HepG2 (cell line): ENCODE results near the gene FMNL2. TPM values are rescaled to one million over a fixed set of nuclear protein-coding genes. Genes with fewer than 3 reads are reported as not detected.

Experiments
- ATAD3A ChIP-seq: sonication (generic); formaldehyde crosslinking; IDR thresholded peaks from 2 replicates; pipeline ENCODE4 v1.4.0; 2020; ENCODE audit warnings: missing genetic modification reagents
- ATF7 ChIP-seq, 2 experiments: fragments of 450-650 bp in 1 of 2; sonication (generic) in 1 of 2; formaldehyde crosslinking in 1 of 2; IDR thresholded peaks; 2 replicates each; pipeline versions ENCODE4 v1.4.0 to v1.6.1; 2016 to 2020; ENCODE audit warnings: antibody characterized with exemption in 1 of 2, mild to moderate bottlenecking in 1 of 2, missing genetic modification reagents in 1 of 2
- CHD4 ChIP-seq: fragments of 200-600 bp; sonication (generic); IDR thresholded peaks from 2 replicates; pipeline ENCODE4 v1.7.0; 2017; ENCODE audit warnings: mild to moderate bottlenecking, low read length, borderline replicate concordance
- CREB1 ChIP-seq, 2 experiments: fragments of 450-650 bp in 1 of 2; IDR thresholded peaks; 2 replicates each; pipeline ENCODE4 v1.6.1; 2016 to 2017; ENCODE audit warnings: control low read depth in 1 of 2, mild to moderate bottlenecking in 1 of 2, missing compliant biosample characterization in 1 of 2, missing genetic modification characterization in 1 of 2
- FOXK2 ChIP-seq: fragments of 450-650 bp; IDR thresholded peaks from 2 replicates; pipeline ENCODE4 v1.6.1; 2016
- HDAC2 ChIP-seq: sonication (generic); formaldehyde crosslinking; IDR thresholded peaks from 2 replicates; pipeline ENCODE4 v1.4.0; 2020; ENCODE audit warnings: missing genetic modification reagents
- KLF6 ChIP-seq: IDR thresholded peaks from 2 replicates; pipeline ENCODE4 v1.8.0; 2016; ENCODE audit warnings: missing biosample characterization, missing genetic modification reagents
- MAFK ChIP-seq, 2 experiments: IDR thresholded peaks in 1 of 2; conservative IDR thresholded peaks in 1 of 2; 2 replicates each; pipeline ENCODE4 v1.6.1; 2011; ENCODE audit warnings: improper control_type of control experiment in 2 of 2, low read length in 2 of 2
- MXD4 ChIP-seq: IDR thresholded peaks from 2 replicates; pipeline ENCODE4 v1.6.1; 2016; ENCODE audit warnings: mild to moderate bottlenecking, missing biosample characterization, missing genetic modification reagents
- NCOA5 ChIP-seq: sonication (generic); formaldehyde crosslinking; IDR thresholded peaks from 2 replicates; pipeline ENCODE4 v1.4.0; 2020; ENCODE audit warnings: missing genetic modification reagents
- PHF5A ChIP-seq: IDR thresholded peaks from one replicate; pipeline ENCODE4 v1.6.1; 2018; ENCODE audit warnings: low read depth, missing genetic modification reagents; ENCODE audit not compliant: unreplicated experiment
- RCOR2 ChIP-seq: IDR thresholded peaks from 2 replicates; pipeline ENCODE4 v1.6.1; 2016; ENCODE audit warnings: missing biosample characterization, missing genetic modification reagents
- SMARCE1 ChIP-seq: fragments of 450-650 bp; IDR thresholded peaks from 2 replicates; pipeline ENCODE4 v1.6.1; 2017; ENCODE audit warnings: borderline replicate concordance
- TSC22D2 ChIP-seq: sonication (generic); formaldehyde crosslinking; IDR thresholded peaks from 2 replicates; pipeline ENCODE4 v1.5.1; 2020; ENCODE audit warnings: missing genetic modification reagents, mild to moderate bottlenecking, borderline replicate concordance
- ZNF282 ChIP-seq: fragments of 450-650 bp; IDR thresholded peaks from 2 replicates; pipeline ENCODE4 v1.6.1; 2018; ENCODE audit not compliant: partially characterized antibody
- ZNF841 ChIP-seq: sonication (generic); formaldehyde crosslinking; IDR thresholded peaks from 2 replicates; pipeline ENCODE4 v1.8.1; 2023; ENCODE audit warnings: missing genetic modification reagents, borderline replicate concordance
- polyA plus RNA-seq, 8 experiments: library from polyadenylated mRNA; depleted of rRNA in 3 of 8; stranded (reverse) in 7 of 8; unstranded in 1 of 8; fragments of >200 nt; fragmentation: Illumina TruSeq in 4 of 8; extraction: Trizol in 4 of 8; gene quantifications; 2 replicates each; pipeline versions ENCODE4 v1.2.1 to v1.2.3, GENCODE V29; 2011 to 2016; ENCODE audit warnings: low read depth in 4 of 8, missing spikeins in 1 of 8, mixed read lengths in 1 of 8; ENCODE audit not compliant: insufficient read depth in 1 of 8
- total RNA-seq, 5 experiments: library from RNA; depleted of rRNA; stranded (reverse); fragments of >200 nt; fragmentation: Illumina TruSeq; extraction: Trizol; gene quantifications; 2 replicates each; pipeline ENCODE4 v1.2.3, GENCODE V29; 2016; ENCODE audit warnings: low read depth in 1 of 5
- TF ChIP-seq, protein P1 (sequence below): sonication (generic); formaldehyde crosslinking; IDR thresholded peaks from 2 replicates; pipeline ENCODE4 v1.8.1; 2023; ENCODE audit warnings: missing genetic modification reagents, mild to moderate bottlenecking, borderline replicate concordance
- TF ChIP-seq, protein P2 (sequence below): sonication (generic); formaldehyde crosslinking; IDR thresholded peaks from 2 replicates; pipeline ENCODE4 v1.4.0; 2020; ENCODE audit warnings: missing genetic modification reagents
- TF ChIP-seq, protein P3 (sequence below): sonication (generic); formaldehyde crosslinking; IDR thresholded peaks from 2 replicates; pipeline ENCODE4 v1.9.0; 2021; ENCODE audit warnings: mild to moderate bottlenecking, missing genetic modification reagents
- TF ChIP-seq, protein P4 (sequence below): sonication (generic); formaldehyde crosslinking; IDR thresholded peaks from 2 replicates; pipeline ENCODE4 v1.4.0; 2020; ENCODE audit warnings: mild to moderate bottlenecking, missing genetic modification reagents

Gene FMNL2
- total and polyA plus RNA-seq, 2 of the 13 experiments (the other 11 are each of a cell fraction or from before 2014, with no cell fraction given) = 66.5 to 67.7 TPM

DNA sequence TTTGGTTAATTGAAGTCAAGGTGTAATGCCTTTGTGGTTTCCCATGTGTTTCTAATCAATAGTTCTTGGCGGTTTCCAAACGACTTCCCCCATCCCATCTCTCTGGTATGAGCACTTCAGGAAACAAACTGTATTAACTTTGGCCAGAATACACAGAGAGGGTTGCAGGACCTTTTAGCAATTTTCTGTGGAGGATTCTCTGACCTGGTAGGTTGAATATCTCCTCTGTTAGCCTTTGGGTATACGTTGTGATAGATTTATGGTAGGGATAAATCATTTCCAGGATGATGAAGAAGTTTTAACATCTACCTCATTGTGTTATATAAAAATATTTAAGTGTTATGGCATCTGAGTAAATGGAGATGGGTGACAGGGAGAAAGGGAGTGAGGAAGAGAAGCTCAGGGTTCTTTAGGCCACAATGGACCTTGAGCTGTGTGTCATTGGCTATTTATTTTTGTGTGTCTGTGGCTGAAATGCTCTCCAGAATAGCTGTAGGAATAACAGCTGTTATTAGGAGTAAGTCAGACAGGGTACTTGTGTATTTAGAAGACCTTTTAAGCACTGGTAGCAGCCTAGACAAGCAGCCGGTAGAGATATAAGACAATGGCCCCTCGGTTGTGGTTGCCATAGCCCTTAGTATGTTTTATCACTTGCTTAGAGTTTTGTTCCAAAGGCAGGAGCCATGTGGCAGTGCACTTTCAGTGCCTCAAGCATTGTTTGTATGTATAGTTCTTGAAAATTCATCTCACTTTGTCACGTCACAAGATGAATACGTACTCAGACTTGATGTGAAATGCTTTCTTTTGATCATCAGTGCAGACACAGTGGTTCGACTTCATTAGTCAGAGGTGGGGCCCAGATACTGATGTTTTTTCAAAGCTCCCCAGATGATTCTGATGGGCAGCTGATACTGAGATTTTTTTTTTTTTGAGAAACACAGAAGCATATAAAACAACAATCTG, 91.1 kb downstream of the FMNL2 start (continued):
- TF ChIP-seq, protein P1, sequence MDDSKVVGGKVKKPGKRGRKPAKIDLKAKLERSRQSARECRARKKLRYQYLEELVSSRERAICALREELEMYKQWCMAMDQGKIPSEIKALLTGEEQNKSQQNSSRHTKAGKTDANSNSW (CRISPR knock-in tag) = no peak
- TF ChIP-seq ATAD3A (CRISPR knock-in tag) (no peak), ZNF282 (no peak), ATF7 (IDR thresholded peaks at IDR 0.05) (no peak), ATF7 (CRISPR knock-in tag; IDR thresholded peaks at IDR 0.05) (no peak), PHF5A (CRISPR knock-in tag) (peak; percentile 75), TSC22D2 (no peak), SMARCE1 (peak; percentile 17; the same call in 1 of the 2 replicates), HDAC2 (CRISPR knock-in tag) (no peak), RCOR2 (no peak; the same call in 1 of the 2 replicates), MXD4 (CRISPR knock-in tag) (no peak), KLF6 (CRISPR knock-in tag) (0 out of 2 replicates have a peak, but pooled peaks have one; percentile 37), ZNF841 (CRISPR knock-in tag) (no peak), CHD4 (peak; percentile 94), NCOA5 (no peak), CREB1 (IDR thresholded peaks at IDR 0.05) (peak; percentile 68; the same call in 1 of the 2 replicates), CREB1 (CRISPR knock-in tag; IDR thresholded peaks at IDR 0.05) (peak; percentile 51; the same call in 1 of the 2 replicates), MAFK (conservative IDR thresholded peaks at IDR 0.05 in 1 of 2, IDR thresholded peaks at IDR 0.05 in 1 of 2; ENCODE audit: low read length in 2 of 2) (no peak), FOXK2 (peak; percentile 61; the same call in 1 of the 2 replicates)
- TF ChIP-seq, protein P2, sequence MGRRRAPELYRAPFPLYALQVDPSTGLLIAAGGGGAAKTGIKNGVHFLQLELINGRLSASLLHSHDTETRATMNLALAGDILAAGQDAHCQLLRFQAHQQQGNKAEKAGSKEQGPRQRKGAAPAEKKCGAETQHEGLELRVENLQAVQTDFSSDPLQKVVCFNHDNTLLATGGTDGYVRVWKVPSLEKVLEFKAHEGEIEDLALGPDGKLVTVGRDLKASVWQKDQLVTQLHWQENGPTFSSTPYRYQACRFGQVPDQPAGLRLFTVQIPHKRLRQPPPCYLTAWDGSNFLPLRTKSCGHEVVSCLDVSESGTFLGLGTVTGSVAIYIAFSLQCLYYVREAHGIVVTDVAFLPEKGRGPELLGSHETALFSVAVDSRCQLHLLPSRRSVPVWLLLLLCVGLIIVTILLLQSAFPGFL = no peak
- TF ChIP-seq, protein P3, sequence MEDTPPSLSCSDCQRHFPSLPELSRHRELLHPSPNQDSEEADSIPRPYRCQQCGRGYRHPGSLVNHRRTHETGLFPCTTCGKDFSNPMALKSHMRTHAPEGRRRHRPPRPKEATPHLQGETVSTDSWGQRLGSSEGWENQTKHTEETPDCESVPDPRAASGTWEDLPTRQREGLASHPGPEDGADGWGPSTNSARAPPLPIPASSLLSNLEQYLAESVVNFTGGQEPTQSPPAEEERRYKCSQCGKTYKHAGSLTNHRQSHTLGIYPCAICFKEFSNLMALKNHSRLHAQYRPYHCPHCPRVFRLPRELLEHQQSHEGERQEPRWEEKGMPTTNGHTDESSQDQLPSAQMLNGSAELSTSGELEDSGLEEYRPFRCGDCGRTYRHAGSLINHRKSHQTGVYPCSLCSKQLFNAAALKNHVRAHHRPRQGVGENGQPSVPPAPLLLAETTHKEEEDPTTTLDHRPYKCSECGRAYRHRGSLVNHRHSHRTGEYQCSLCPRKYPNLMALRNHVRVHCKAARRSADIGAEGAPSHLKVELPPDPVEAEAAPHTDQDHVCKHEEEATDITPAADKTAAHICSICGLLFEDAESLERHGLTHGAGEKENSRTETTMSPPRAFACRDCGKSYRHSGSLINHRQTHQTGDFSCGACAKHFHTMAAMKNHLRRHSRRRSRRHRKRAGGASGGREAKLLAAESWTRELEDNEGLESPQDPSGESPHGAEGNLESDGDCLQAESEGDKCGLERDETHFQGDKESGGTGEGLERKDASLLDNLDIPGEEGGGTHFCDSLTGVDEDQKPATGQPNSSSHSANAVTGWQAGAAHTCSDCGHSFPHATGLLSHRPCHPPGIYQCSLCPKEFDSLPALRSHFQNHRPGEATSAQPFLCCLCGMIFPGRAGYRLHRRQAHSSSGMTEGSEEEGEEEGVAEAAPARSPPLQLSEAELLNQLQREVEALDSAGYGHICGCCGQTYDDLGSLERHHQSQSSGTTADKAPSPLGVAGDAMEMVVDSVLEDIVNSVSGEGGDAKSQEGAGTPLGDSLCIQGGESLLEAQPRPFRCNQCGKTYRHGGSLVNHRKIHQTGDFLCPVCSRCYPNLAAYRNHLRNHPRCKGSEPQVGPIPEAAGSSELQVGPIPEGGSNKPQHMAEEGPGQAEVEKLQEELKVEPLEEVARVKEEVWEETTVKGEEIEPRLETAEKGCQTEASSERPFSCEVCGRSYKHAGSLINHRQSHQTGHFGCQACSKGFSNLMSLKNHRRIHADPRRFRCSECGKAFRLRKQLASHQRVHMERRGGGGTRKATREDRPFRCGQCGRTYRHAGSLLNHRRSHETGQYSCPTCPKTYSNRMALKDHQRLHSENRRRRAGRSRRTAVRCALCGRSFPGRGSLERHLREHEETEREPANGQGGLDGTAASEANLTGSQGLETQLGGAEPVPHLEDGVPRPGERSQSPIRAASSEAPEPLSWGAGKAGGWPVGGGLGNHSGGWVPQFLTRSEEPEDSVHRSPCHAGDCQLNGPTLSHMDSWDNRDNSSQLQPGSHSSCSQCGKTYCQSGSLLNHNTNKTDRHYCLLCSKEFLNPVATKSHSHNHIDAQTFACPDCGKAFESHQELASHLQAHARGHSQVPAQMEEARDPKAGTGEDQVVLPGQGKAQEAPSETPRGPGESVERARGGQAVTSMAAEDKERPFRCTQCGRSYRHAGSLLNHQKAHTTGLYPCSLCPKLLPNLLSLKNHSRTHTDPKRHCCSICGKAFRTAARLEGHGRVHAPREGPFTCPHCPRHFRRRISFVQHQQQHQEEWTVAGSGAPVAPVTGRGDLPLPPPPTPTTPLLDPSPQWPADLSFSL (CRISPR knock-in tag) = peak; percentile 98
- TF ChIP-seq, protein P4, sequence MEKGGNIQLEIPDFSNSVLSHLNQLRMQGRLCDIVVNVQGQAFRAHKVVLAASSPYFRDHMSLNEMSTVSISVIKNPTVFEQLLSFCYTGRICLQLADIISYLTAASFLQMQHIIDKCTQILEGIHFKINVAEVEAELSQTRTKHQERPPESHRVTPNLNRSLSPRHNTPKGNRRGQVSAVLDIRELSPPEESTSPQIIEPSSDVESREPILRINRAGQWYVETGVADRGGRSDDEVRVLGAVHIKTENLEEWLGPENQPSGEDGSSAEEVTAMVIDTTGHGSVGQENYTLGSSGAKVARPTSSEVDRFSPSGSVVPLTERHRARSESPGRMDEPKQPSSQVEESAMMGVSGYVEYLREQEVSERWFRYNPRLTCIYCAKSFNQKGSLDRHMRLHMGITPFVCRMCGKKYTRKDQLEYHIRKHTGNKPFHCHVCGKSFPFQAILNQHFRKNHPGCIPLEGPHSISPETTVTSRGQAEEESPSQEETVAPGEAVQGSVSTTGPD = 0 out of 2 replicates have a peak, but pooled peaks have one; percentile 40
